ENCODE data around the gene PIP5KL1. TPM values are rescaled to one million over a fixed set of nuclear protein-coding genes. Genes with fewer than 3 reads are reported as not detected.

The PIP5KL1 gene
- total and polyA plus RNA-seq, 2 of the 8 experiments (the other 6 are each of a cell fraction or from before 2014, with no cell fraction given): 13.4 to 15.4 TPM

GRCh38 chr9:127934986-127935385 is 4.4 kb upstream of the PIP5KL1 start:
- H4K5ac ChIP-seq (ENCODE audit: insufficient read length, low read depth, low read length): no peak overlapping the region
- H3K56ac ChIP-seq (replicated peaks; ENCODE audit: insufficient read length, low read depth, low read length): no peak overlapping the region
- H2BK12ac ChIP-seq (ENCODE audit: low read depth, low read length): no peak overlapping the region
- ChIA-PET POLR2A (ENCODE audit: partially characterized antibody) (no interaction called here), CTCF (ENCODE audit: partially characterized antibody) (interaction anchor here (1.6 to 35.5 kb wide), 4 partner anchors 8 to 183 kb away, joined by 5 to 825 read pairs (median 36); no protein-coding TSS in a partner anchor)
- DNase-seq (ENCODE audit: low read depth in 1 of 2, low spot score in 2 of 2) (no peak), FAIRE-seq (no peak)
- H3K27me3 ChIP-seq (replicated peaks in 1 of 4; ENCODE audit: control insufficient read depth in 3 of 4, extremely low read depth in 1 of 4, insufficient read depth in 3 of 4, low read length in 3 of 4): no peaks in the 10 kb centered on the region
- H2AK5ac ChIP-seq (ENCODE audit: low read depth, low read length): no peak overlapping the region
- no peaks in the 10 kb centered on the region for H3K9me3 ChIP-seq (ENCODE audit: insufficient read depth in 2 of 2, low read depth in 1 of 2, low read length in 1 of 2)
- H2BK5ac ChIP-seq (ENCODE audit: low read depth, low read length): no peak overlapping the region
- H3K9ac ChIP-seq (replicated peaks in 1 of 4; ENCODE audit: extremely low read depth in 1 of 4, low read depth in 3 of 4, low read length in 3 of 4): no peak overlapping the region
- no peak overlapping the region for H3K4ac ChIP-seq (replicated peaks; ENCODE audit: insufficient read length, low read depth, low read length)
- H3K4me1 ChIP-seq (replicated peaks in 1 of 4; ENCODE audit: control insufficient read depth in 3 of 4, insufficient read depth in 4 of 4, low read length in 3 of 4): peaks cover 8 to 18% (median 13%) of the 10 kb centered on the region in 4 experiments
- no peak overlapping the region for H2BK20ac ChIP-seq (ENCODE audit: low read length)
- H3K4me2 ChIP-seq (ENCODE audit: insufficient read depth in 1 of 2, low read depth in 2 of 2, low read length in 2 of 2): no peak overlapping the region
- no peak overlapping the region for H4K91ac ChIP-seq (replicated peaks; ENCODE audit: insufficient read length, low read length)
- peaks cover 10% of the 10 kb centered on the region for H3K79me1 ChIP-seq (ENCODE audit: low read depth, low read length)
- WGBS, 2 experiments (ENCODE audit: extremely low coverage in 1 of 2, insufficient coverage in 1 of 2, insufficient read length in 1 of 2, insufficient replicate concordance in 2 of 2, low coverage in 1 of 2, low lambda C conversion rate in 2 of 2, missing lambda C conversion rate in 1 of 2): 82% methylated on average over 11 of the region's 11 CpGs; no CpG with 5 or more reads in 1 of the 2 experiments
- H3K23ac ChIP-seq (ENCODE audit: insufficient read length): no peak overlapping the region
- H2BK120ac ChIP-seq (replicated peaks; ENCODE audit: low read depth, low read length): no peak overlapping the region
- H2AFZ ChIP-seq (ENCODE audit: low read length): no peak overlapping the region
- H2BK15ac ChIP-seq (ENCODE audit: low read length): no peak overlapping the region
- H4K8ac ChIP-seq (ENCODE audit: extremely low read depth, insufficient read depth, low read length): no peak overlapping the region
- peaks cover 20% of the 10 kb centered on the region; the same call in 1 of the 2 replicates for H3K23me2 ChIP-seq (ENCODE audit: low read depth, low read length)
- H3K4me3 ChIP-seq (ENCODE audit: extremely low read depth in 1 of 4, insufficient read depth in 2 of 4, low read depth in 3 of 4, low read length in 4 of 4): no peak overlapping the region
- H3K27ac ChIP-seq (ENCODE audit: low read depth, low read length): no peak overlapping the region
- H3K79me2 ChIP-seq (ENCODE audit: control insufficient read depth in 1 of 2, insufficient read depth in 2 of 2, low read length in 2 of 2): peaks cover 0 to 15% of the 10 kb centered on the region in 2 experiments; a peak in 1 of 4 replicates
- H4K20me1 ChIP-seq (replicated peaks in 1 of 2; ENCODE audit: control insufficient read depth in 1 of 2, insufficient read depth in 2 of 2, low read length in 2 of 2): peaks cover 1 to 22% of the 10 kb centered on the region in 2 experiments
- H3K14ac ChIP-seq (ENCODE audit: insufficient read length): no peak overlapping the region
- H3K18ac ChIP-seq (ENCODE audit: extremely low read depth, low read length): no peak overlapping the region
- H3K36me3 ChIP-seq (ENCODE audit: control insufficient read depth in 2 of 4, insufficient read depth in 4 of 4, low read length in 3 of 4): peaks cover 0 to 3% (median 0%) of the 10 kb centered on the region in 4 experiments; a peak in 2 of 8 replicates
- TF ChIP-seq KDM5A (IDR thresholded peaks at IDR 0.05; ENCODE audit: low read length) (no peak), CBX8 (IDR thresholded peaks at IDR 0.05; ENCODE audit: borderline replicate concordance, low read depth, low read length) (no peak), SRF (IDR thresholded peaks at IDR 0.05; ENCODE audit: low read depth, low read length) (no peak), BACH1 (IDR thresholded peaks at IDR 0.05; ENCODE audit: low read length) (no peak), CTBP2 (IDR thresholded peaks at IDR 0.05; ENCODE audit: borderline replicate concordance, insufficient read depth, insufficient read length, low read length) (no peak), CHD1 (IDR thresholded peaks at IDR 0.05; ENCODE audit: low read depth, low read length) (no peak), SAP30 (IDR thresholded peaks at IDR 0.05; ENCODE audit: insufficient read depth, insufficient replicate concordance, low read length) (no peak), TAF7 (optimal IDR thresholded peaks at IDR 0.05; ENCODE audit: borderline replicate concordance, low read depth, low read length) (no peak), RFX5 (IDR thresholded peaks at IDR 0.05; ENCODE audit: borderline replicate concordance, low read depth, low read length) (no peak), SUZ12 (IDR thresholded peaks at IDR 0.05; ENCODE audit: low read length) (no peak), YY1 (IDR thresholded peaks at IDR 0.05; ENCODE audit: low read depth, low read length) (no peak), NANOG (IDR thresholded peaks at IDR 0.05; ENCODE audit: insufficient read depth, low read depth, low read length, poor library complexity, severe bottlenecking) (no peak), KDM4A (IDR thresholded peaks at IDR 0.05; ENCODE audit: low read depth, low read length, severe bottlenecking) (no peak), FOSL1 (IDR thresholded peaks at IDR 0.05; ENCODE audit: insufficient read depth, low read depth, low read length) (no peak), CREB1 (IDR thresholded peaks at IDR 0.05) (no peak)
